Measurements from ENCODE around the gene TEN1. TPM values are rescaled to one million over a fixed set of nuclear protein-coding genes. Genes with fewer than 3 reads are reported as not detected.
"Not testable (repeated sequence)": the region's sequence is repeated elsewhere in the genome, so short reads cannot be mapped to it uniquely, and the experiment has no call there.

Gene TEN1, protein sequence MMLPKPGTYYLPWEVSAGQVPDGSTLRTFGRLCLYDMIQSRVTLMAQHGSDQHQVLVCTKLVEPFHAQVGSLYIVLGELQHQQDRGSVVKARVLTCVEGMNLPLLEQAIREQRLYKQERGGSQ
- 12.9 and 21.2 TPM in 2 replicates for polyA plus RNA-seq (2014; cell fraction: cytosol; rRNA removed)
- polyA plus RNA-seq (2014; cell fraction: nucleus; rRNA removed), result 53.0 and 79.6 TPM in 2 replicates

DNA sequence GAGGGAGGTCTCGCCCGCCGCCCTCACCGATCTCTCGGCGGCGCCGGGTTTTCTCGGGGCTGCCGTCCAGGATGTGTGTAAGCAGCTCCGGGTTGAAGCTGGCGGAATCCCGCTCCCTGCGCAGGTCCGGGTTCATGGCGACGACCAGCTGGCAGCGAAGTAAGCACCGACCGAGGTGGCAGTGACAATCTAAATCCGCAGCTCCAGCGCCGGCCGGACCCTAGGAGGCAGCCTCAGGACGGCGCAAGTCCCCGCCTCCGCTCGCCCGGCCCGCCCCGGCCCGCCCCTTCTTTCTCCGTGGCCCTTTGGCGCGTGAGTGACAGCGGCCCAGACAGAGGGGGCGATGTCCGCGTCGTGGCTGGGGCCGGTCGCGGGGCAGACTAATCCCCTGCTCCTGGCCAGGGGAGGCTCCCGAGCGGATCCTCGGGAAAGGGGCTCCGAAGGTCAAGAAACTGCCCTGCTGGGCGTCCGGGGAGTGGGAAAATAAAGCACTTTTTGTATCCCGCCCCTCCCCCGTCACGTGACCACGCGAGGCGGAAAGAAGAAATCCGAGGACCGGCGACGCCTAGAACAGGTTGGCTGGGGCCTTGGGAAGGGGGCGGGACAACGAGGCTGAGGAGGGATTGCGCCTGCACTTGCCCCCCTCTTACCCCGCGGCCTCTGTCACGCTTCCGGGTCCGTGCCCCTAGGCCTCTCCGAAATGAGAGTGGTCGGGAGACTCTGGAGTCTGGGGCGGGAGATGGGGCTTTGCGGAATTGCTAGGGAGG, at the start of gene TEN1, which contains the start of gene ACOX1:
Gene TEN1 (plus strand): TSS at position 303 of the 767 bp plus-strand sequence. CDS start 6,953 bp downstream, outside the sequence.
Gene ACOX1 (minus strand): TSS at position 229 of the 767 bp plus-strand sequence. CDS start 93 bp downstream, at position 136.
- peak; percentile 99 for DNase-seq (ENCODE audit: low spot score)

- DNase-seq (ENCODE audit: low spot score), result no peak
Observed at GRCh38 chr17:75931062-75931461, 48.0 kb upstream of the TEN1 start.

DNA sequence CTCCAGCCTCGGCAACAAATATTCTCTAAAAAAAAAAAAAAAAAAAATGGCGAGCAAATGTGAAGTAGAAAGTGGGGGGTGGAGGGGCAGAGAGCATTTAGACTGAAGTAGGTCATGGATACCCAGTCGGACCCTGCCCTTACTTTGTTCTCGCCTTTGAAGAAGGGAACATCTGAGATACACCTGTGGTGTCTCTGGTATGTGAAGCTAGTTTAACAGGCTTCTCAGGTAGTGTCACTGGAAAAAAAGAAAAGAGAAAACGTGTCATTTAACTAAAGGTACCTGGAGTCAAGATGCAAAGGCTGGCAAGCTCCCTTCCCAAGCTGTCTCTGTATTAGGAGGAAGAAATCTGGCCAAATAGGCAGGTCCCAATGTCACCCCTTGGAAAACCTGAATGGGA, 46.2 kb upstream of the TEN1 start:
- no peak for DNase-seq (ENCODE audit: low spot score)

DNA sequence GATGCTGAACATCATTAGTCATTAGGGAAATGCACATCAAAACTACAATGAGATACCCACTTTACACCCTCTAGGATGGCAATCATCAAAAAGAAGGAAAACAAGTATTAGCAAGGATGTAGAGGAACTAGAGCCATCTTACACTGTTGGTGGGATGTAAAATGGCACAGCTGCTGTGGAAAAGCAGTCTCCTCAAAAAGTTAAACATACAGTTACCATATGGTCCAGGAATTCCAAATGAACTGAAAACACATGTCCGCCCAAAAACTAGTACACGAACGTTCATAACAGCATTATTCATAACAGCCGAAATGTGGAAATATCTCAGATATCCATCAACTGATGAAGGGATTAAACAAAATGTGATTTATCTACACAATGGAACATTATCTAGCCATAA, 45.2 kb upstream of the TEN1 start:
- no peak for DNase-seq (ENCODE audit: low spot score)

DNA sequence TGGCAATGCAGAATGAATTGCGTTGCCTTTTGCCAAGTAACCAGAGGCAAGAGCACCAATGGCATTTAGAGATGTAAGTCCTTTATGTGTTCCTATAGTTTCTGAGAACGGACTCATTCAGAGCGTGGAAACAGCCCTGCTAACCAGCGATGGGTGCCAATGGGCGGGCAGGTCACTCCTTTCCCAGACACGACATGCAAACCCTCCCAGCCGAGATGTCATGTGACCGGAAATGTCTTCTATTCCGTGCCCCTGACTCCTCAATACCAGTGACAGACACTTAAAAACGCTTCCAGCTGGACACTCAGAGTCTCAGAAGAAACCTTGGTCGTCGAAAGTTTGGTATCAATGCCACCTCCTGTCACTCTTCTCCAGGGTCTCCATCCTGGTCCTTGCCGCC, 41.4 kb upstream of the TEN1 start:
- no peak for DNase-seq (ENCODE audit: low spot score)

GRCh38 chr17:75940727-75941441, 38.2 kb upstream of the TEN1 start, which contains the start of gene FBF1:
TSS of gene FBF1 (minus strand) at chr17:75941042. CDS start at chr17:75938149, 2,893 bp downstream.
- DNase-seq (ENCODE audit: low spot score), result peak; percentile 95

DNA sequence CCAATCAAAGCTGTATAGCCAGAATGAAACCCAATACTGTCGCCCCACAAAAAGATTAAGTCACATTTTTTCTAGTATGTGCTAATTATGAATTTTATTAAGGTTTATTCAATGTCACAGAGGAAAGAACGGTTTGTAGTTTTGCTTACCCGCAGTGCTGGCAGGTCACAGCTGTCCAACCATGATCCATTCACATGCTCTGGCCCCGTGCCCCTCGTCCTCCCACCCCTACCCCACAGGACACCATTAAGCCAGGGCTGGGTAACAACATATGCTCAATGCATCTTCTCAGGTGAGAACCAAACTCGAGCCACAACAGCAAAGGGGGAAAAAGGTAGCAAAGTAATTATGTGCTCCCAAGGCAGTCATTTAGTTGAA, 37.6 kb upstream of the TEN1 start:
- no peak for DNase-seq (ENCODE audit: low spot score)

GRCh38 chr17:75942473-75942872, 36.6 kb upstream of the TEN1 start:
- no peak for DNase-seq (ENCODE audit: low spot score)

GRCh38 chr17:75943491-75943890, 35.5 kb upstream of the TEN1 start:
- no peak for DNase-seq (ENCODE audit: low spot score)

GRCh38 chr17:75945211-75945610, 33.8 kb upstream of the TEN1 start:
- DNase-seq (ENCODE audit: low spot score), result peak; percentile 56

DNA sequence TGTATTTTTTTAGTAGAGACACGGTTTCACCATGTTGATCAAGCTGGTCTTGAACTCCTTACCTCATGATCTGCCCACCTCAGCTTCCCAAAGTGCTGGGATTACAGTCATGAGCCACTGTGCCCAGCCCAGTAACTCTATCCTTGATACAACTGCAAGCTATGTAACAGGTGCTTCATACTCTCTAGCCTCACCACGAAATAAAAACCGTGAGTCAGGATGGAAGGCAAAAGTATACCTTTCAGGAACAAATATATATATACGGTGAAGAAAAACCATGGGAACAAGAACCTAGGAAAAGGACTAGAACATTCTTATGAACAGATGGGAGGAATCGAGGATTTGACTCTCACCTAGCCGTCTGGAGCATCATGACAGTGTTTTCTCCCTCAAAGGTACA, 28.6 kb upstream of the TEN1 start:
- no peak for DNase-seq (ENCODE audit: low spot score)

GRCh38 chr17:75950855-75951554, 28.0 kb upstream of the TEN1 start:
- DNase-seq (ENCODE audit: low spot score), result no peak

DNA sequence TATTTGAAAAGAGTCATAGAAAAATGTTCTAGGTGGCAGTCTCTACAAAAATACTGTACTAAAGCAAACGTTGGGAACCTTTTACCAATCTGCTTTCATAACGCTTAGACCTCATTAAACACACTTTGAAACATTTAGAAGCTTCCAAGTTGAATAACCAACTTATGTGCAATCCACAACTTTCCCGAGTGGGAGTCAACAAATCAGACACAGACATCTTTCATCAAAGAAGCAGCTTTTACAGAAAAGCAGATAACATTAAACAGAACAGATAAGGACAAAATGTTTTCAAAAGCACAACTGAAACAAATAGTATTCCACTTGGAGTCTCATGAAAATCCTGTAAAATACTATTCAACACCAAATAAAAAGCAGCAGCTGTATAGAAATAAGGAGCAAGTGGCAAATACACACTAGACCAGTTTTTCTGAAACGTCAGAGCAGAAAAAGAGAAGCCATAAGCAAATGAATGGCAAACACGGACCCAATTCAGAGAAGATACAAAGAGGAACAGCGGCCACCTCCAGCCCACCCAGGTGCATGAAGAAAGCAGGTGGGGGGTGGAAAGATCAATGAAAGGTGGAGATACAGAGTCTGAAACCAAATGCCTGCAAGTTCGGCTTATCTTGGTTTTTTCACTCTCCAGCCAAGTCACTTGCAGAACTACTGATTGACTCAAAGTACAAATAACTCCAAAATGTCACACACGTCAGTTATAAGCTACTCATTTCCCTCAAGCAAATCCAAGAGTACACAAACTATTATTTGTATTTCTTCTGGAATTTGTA, 19.8 kb upstream of the TEN1 start:
- DNase-seq (ENCODE audit: low spot score), result no peak

DNA sequence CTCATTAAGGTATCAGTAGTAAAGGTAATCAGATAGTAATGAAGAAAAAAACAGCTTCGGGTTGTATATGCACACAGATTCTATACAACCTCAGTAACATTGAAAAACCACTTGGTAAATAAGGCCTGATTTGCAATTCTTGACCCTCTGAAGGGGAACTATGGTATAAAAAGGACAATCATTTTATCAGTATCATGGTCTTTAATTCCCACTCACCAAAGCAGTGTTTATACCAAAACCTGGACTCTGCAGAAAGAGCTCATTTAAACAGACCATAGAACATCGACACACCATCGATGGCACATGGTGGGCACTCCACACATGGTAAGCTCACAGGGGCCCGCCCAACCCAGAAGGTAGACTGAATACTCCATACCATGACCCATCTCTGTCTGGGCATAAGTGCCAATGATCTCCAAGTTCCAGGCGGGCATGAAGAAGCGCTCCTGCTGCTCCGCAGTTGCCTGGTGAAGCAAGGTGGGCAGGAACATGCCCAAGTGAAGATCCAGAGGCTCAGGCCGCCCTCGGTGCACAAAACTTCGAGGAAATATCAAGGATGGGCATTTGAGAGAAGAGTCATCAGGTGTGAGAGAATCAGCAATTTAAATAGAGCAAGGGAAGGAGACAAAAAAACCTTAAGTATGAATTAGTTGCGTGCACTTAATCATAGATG, 19.1 kb upstream of the TEN1 start:
- no peak for DNase-seq (ENCODE audit: low spot score)

DNA sequence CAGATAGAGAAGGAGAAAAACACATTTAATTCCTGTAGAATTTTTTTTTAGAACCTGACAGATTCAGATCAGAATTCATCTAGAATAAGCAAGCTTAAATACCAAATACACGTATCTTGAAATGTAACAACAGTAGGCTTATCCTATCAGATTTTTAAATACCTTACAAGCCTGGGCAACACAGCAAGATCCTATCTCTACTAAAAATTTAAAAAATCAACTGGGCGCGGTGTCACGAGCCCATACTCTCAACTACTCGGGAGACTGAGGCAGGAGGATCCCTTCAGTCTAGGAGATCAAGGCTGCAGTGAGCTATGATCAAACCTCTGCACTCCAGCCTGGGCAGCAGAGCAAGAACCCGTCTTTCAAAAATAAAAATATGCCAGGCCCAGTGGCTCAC, 13.6 kb upstream of the TEN1 start:
- DNase-seq (ENCODE audit: low spot score), result no peak

GRCh38 chr17:75969044-75969443, 10.0 kb upstream of the TEN1 start:
- not testable (repeated sequence) for DNase-seq (ENCODE audit: low spot score)

DNA sequence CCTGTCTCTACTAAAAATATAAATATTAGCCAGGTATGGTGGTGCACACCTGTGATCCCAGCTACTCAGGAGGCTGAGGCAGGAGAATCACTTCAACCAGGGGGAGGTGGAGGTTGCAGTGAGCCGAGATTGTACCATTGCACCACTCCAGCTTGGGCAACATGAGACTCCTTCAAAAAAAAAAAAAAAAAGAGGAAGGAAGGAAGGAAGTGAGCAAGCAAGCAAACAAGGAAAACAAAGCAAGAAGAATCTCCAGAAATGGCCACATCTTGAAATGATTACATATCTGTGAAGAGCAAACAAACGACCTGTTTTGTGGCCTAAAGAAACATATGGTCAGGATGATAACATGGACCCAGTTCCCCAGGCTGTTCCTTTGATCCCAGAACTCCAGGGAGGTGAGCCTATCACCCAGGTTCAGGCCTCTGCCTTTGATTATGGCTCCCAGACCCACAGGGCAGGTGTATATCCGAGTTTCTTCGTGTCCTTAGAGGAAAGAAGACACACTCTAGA, 9.0 kb upstream of the TEN1 start:
- DNase-seq (ENCODE audit: low spot score), result no peak

DNA sequence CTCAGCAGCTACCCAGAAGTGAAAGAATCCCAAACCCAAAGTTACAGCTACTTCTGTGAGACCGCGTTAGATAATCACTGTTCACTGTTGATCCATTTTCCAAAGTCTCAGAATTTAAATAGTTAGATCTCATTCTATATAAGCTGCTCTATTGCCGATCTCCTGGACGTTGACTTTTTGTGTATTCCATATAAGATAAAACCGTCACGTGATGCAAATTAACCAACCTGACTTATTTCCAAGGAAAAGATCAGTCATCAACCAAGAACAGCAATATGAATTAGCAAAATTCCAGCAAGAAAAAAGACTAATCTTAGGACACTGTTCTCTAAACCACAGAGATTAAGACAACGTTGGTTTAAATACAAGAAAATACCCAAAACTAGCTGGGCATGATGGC, 8.4 kb upstream of the TEN1 start:
- DNase-seq (ENCODE audit: low spot score), result no peak

- not testable (repeated sequence) for DNase-seq (ENCODE audit: low spot score)
Observed at GRCh38 chr17:75975187-75975586, 3.9 kb upstream of the TEN1 start.

GRCh38 chr17:75975757-75976174, 3.3 kb upstream of the TEN1 start:
- DNase-seq (ENCODE audit: low spot score), result no peak
